A673 (cell line): ENCODE data around the gene CA7. TPM values are rescaled to one million over a fixed set of nuclear protein-coding genes. Genes with fewer than 3 reads are reported as not detected.

Experiments
- BruUV-seq: library from RNA; stranded (reverse); fragments of 400-500 nt; replicated peaks from 2 replicates; lab custom pipeline; 2021; lab: Mats Ljungman, UMichigan
- CTCF ChIA-PET: fragments of 300-600 bp; sonication (Branson Sonifier 250); formaldehyde crosslinking; loops from one replicate; lab custom pipeline; 2022; ENCODE audit warnings: antibody characterized with exemption; lab: Charles Lee
- POLR2A ChIA-PET: fragments of 300-600 bp; sonication (Branson Sonifier 250); formaldehyde crosslinking; loops from one replicate; lab custom pipeline; 2022; ENCODE audit warnings: antibody characterized with exemption; ENCODE audit not compliant: low non-redundant PET; lab: Charles Lee
- DNase-seq: peaks from one replicate; pipeline ENCODE4 v3.0.0-alpha.2; 2015; ENCODE audit warnings: low spot score
- H3K27ac ChIP-seq: fragments of 200-600 bp; sonication (generic); 2 replicates; pipeline ENCODE4 v1.5.1; 2016; ENCODE audit warnings: mixed run types, low read depth, mild to moderate bottlenecking, mixed read lengths, antibody characterized with exemption, low read length; ENCODE audit not compliant: poor library complexity, severe bottlenecking
- H3K27me3 ChIP-seq: fragments of 200-600 bp; sonication (generic); replicated peaks from 2 replicates; pipeline ENCODE4 v1.6.1; 2017; ENCODE audit warnings: mixed run types, low read depth, mild to moderate bottlenecking, mixed read lengths, antibody characterized with exemption, low read length; ENCODE audit not compliant: insufficient read depth, poor library complexity
- H3K36me3 ChIP-seq: fragments of 200-600 bp; sonication (generic); 2 replicates; pipeline ENCODE4 v1.6.1; 2016; ENCODE audit warnings: mixed run types, mild to moderate bottlenecking, mixed read lengths, antibody characterized with exemption, low read length; ENCODE audit not compliant: insufficient read depth, poor library complexity, severe bottlenecking
- H3K4me1 ChIP-seq: fragments of 200-600 bp; sonication (generic); 2 replicates; pipeline ENCODE4 v1.6.1; 2017; ENCODE audit warnings: mixed run types, mild to moderate bottlenecking, mixed read lengths, antibody characterized with exemption, low read length; ENCODE audit not compliant: insufficient read depth, poor library complexity, severe bottlenecking
- H3K4me3 ChIP-seq: fragments of 200-600 bp; sonication (generic); 2 replicates; pipeline ENCODE4 v1.5.1; 2016; ENCODE audit warnings: low read depth, mixed run types, mild to moderate bottlenecking, mixed read lengths, low read length; ENCODE audit not compliant: poor library complexity, severe bottlenecking
- H3K9me3 ChIP-seq: fragments of 200-600 bp; sonication (generic); 2 replicates; pipeline ENCODE4 v1.6.1; 2016; ENCODE audit warnings: mixed run types, low read depth, mild to moderate bottlenecking, mixed read lengths, antibody characterized with exemption, low read length; ENCODE audit not compliant: poor library complexity, severe bottlenecking
- CTCF ChIP-seq: fragments of 300-800, 200-600 bp; sonication (generic); conservative IDR thresholded peaks from 2 replicates; pipeline ENCODE4 v1.5.1; 2017; ENCODE audit warnings: low read depth, mild to moderate bottlenecking, antibody characterized with exemption, low read length, moderate library complexity, mixed read lengths
- EZH2 ChIP-seq: fragments of 200-600 bp; sonication (generic); IDR thresholded peaks from 2 replicates; pipeline ENCODE4 v1.6.1; 2017; ENCODE audit warnings: borderline replicate concordance, low read depth, mild to moderate bottlenecking, mixed read lengths, antibody characterized with exemption, low read length; ENCODE audit not compliant: poor library complexity, severe bottlenecking
- intact Hi-C: fragments of 100-400 bp; cut with micrococcal nuclease; formaldehyde crosslinking; loops from one replicate; pipeline ENCODE4 v1.10.0; 2022; ENCODE audit not compliant: unreplicated experiment
- total RNA-seq: library from RNA; stranded (reverse); gene quantifications from 2 replicates; pipeline ENCODE4 v1.2.3, GENCODE V29; 2021

The CA7 gene
- total RNA-seq, 1 experiment from 2014 or later, result not detected

- H3K36me3 ChIP-seq, result no peaks in the 10 kb centered on the region
- no peak for DNase-seq
- H3K4me3 ChIP-seq, result no peak overlapping the region
- no peaks in the 10 kb centered on the region for H3K9me3 ChIP-seq
- TF ChIP-seq CTCF, result no peak
- no peak for TF ChIP-seq EZH2
- peaks cover 19% of the 10 kb centered on the region for H3K4me1 ChIP-seq
- H3K27me3 ChIP-seq, result peaks cover 19% of the 10 kb centered on the region
- H3K27ac ChIP-seq, result no peak overlapping the region
- CTCF ChIA-PET, result interaction anchor here (0.9 to 1.2 kb wide), 2 partner anchors 22 to 440 kb away, joined by 3 to 5 read pairs; no protein-coding TSS in a partner anchor
- BruUV-seq, result no TSS peak
- intact Hi-C loops, result no loop called here
- POLR2A ChIA-PET, result no interaction called here
Observed at GRCh38 chr16:66846266-66846665, 2.1 kb downstream of the CA7 start.

GRCh38 chr16:66846831-66847230, 2.6 kb downstream of the CA7 start:
- TF ChIP-seq CTCF, result no peak
- no peak for TF ChIP-seq EZH2
- POLR2A ChIA-PET, result no interaction called here
- peaks cover 19% of the 10 kb centered on the region for H3K4me1 ChIP-seq
- no peaks in the 10 kb centered on the region for H3K9me3 ChIP-seq
- no peaks in the 10 kb centered on the region for H3K36me3 ChIP-seq
- intact Hi-C loops, result no loop called here
- H3K27ac ChIP-seq, result no peak overlapping the region
- CTCF ChIA-PET, result interaction anchor here (1.2 kb wide), 1 partner anchor 21 kb away, joined by 3 read pairs; no protein-coding TSS in a partner anchor
- peaks cover 19% of the 10 kb centered on the region for H3K27me3 ChIP-seq
- no peak overlapping the region for H3K4me3 ChIP-seq
- DNase-seq, result no peak
- BruUV-seq, result no TSS peak

- TF ChIP-seq EZH2, result no peak
- no peak for TF ChIP-seq CTCF
Observed at GRCh38 chr16:66847533-66848067, 3.4 kb downstream of the CA7 start.

More at GRCh38 chr16:66847533-66848067, 3.4 kb downstream of the CA7 start:
- Histone ChIP-seq H3K9me3 (no peaks in the 10 kb centered on the region), H3K36me3 (no peaks in the 10 kb centered on the region), H3K27me3 (peaks cover 19% of the 10 kb centered on the region), H3K27ac (no peak overlapping the region), H3K4me1 (peaks cover 19% of the 10 kb centered on the region), H3K4me3 (no peak overlapping the region)
- intact Hi-C loops, result no loop called here
- ChIA-PET POLR2A (interaction anchor here (0.9 kb wide), 1 partner anchor 1584 kb away, joined by 4 read pairs; no protein-coding TSS in a partner anchor), CTCF (no interaction called here)
- no peak for DNase-seq
- no TSS peak for BruUV-seq
